ENCODE measurements around the gene MAN1C1. TPM values are rescaled to one million over a fixed set of nuclear protein-coding genes. Genes with fewer than 3 reads are reported as not detected.

The MAN1C1 gene
- total RNA-seq, 2 donors from 2014 or later: 2.2 to 4.3 TPM

DNA sequence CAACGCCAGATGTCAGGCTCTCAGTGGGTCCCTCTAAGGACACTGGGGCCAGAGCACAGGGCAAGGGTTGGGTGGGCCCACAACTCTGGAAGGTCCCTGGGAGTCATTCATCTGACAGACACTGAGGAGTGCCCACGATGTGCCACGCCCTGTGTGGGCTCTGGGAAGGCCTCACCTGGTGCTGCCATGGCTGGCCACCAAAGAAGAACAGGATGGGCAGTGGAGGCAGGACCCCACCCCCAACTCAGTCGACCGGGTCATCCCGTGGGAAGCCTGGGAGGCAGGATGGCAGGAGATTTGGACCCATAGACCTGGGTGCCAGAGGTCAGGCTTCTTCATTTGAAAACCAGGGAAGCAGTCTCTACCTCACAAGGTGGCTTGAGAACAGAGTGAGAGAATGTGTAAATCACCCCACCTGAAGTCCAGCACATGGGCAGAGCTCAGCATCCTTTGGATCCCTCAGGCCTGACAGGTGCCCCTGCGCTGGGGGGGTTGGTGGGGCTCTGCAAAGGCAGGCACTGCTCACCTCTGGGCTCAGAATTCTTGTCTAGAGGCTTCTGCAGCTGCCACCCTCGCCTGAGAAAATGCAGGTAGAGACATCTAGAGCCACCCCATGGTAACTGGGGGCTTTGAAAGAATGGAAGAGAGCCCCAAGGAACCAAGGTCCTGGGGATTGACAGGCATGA lies 182.2 kb downstream of the MAN1C1 start:
- 93 to 94% methylated on average over 6 to 8 of the region's 8 CpGs for WGBS, 2 experiments (ENCODE audit: insufficient coverage in 1 of 2, insufficient read length in 1 of 2)
- peak overlapping the region; percentile 73 for H3K4me3 Mint-ChIP-seq
- TF ChIP-seq, protein P1, sequence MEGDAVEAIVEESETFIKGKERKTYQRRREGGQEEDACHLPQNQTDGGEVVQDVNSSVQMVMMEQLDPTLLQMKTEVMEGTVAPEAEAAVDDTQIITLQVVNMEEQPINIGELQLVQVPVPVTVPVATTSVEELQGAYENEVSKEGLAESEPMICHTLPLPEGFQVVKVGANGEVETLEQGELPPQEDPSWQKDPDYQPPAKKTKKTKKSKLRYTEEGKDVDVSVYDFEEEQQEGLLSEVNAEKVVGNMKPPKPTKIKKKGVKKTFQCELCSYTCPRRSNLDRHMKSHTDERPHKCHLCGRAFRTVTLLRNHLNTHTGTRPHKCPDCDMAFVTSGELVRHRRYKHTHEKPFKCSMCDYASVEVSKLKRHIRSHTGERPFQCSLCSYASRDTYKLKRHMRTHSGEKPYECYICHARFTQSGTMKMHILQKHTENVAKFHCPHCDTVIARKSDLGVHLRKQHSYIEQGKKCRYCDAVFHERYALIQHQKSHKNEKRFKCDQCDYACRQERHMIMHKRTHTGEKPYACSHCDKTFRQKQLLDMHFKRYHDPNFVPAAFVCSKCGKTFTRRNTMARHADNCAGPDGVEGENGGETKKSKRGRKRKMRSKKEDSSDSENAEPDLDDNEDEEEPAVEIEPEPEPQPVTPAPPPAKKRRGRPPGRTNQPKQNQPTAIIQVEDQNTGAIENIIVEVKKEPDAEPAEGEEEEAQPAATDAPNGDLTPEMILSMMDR (conservative IDR thresholded peaks at IDR 0.05): no peak
- no peak for DNase-seq
- no peak overlapping the region for H3K27ac Mint-ChIP-seq
- no peaks in the 10 kb centered on the region for H3K36me3 Mint-ChIP-seq (ENCODE audit: low read depth)
- Histone ChIP-seq H3K4me1 (ENCODE audit: control insufficient read depth, insufficient read depth, low read length) (peaks cover 6% of the 10 kb centered on the region), H3K9ac (ENCODE audit: extremely low read depth, low read length, poor library complexity, severe bottlenecking) (no peak overlapping the region), H3K4me3 (ENCODE audit: low read length) (no peak overlapping the region), H3K9me3 (ENCODE audit: control insufficient read depth, low read length) (no peaks in the 10 kb centered on the region), H3K27me3 (ENCODE audit: control insufficient read depth, insufficient read depth, low read length, poor library complexity, severe bottlenecking) (no peaks in the 10 kb centered on the region), H3K27ac (ENCODE audit: low read depth, low read length) (no peak overlapping the region), H3K36me3 (ENCODE audit: control insufficient read depth, insufficient read depth, low read length) (no peaks in the 10 kb centered on the region)
- no peaks in the 10 kb centered on the region for H3K9me3 Mint-ChIP-seq
- H3K27me3 Mint-ChIP-seq (ENCODE audit: insufficient read depth): no peaks in the 10 kb centered on the region
- H3K4me1 Mint-ChIP-seq: peaks cover 26% of the 10 kb centered on the region

DNA sequence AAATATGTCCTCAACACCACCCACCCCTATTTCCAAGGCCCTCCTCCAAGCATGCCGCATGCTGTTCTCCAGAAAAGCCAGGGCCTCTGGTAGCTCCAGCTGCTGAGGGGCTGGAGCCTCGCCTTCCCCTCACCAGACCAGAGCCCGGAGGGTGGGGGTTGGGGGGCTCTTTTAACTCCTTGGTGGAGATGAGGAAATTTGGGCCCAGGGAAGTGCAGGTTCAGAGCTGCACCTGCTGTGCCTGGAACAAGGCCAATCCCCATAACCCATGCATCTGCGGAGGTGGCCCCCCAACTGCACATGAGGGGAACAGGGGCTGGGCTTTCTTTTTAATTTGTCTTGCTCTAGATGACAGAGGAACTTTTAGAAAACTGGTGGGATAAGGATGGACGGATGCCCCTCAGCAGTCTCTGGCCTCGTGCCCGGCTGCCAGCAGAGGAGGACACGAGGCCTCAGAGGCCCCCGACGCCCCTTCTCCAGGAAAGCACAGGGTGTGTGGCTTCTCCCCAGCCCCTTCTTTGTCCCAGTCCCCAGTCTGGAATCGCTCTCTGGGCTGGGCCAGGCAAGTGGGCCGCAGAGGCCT lies 182.9 kb downstream of the MAN1C1 start:
- H3K9me3 Mint-ChIP-seq: no peaks in the 10 kb centered on the region
- peak overlapping the region; percentile 73 for H3K4me3 Mint-ChIP-seq
- Histone ChIP-seq H3K36me3 (ENCODE audit: control insufficient read depth, insufficient read depth, low read length) (no peaks in the 10 kb centered on the region), H3K4me1 (ENCODE audit: control insufficient read depth, insufficient read depth, low read length) (peaks cover 10% of the 10 kb centered on the region), H3K9ac (ENCODE audit: extremely low read depth, low read length, poor library complexity, severe bottlenecking) (no peak overlapping the region), H3K9me3 (ENCODE audit: control insufficient read depth, low read length) (no peaks in the 10 kb centered on the region), H3K4me3 (ENCODE audit: low read length) (peak overlapping the region; percentile 70), H3K27me3 (ENCODE audit: control insufficient read depth, insufficient read depth, low read length, poor library complexity, severe bottlenecking) (no peaks in the 10 kb centered on the region), H3K27ac (ENCODE audit: low read depth, low read length) (peak overlapping the region; percentile 32)
- no peaks in the 10 kb centered on the region for H3K36me3 Mint-ChIP-seq (ENCODE audit: low read depth)
- peaks cover 30% of the 10 kb centered on the region for H3K4me1 Mint-ChIP-seq
- 36 to 52% methylated on average over 7 to 12 of the region's 12 CpGs for WGBS, 2 experiments (ENCODE audit: insufficient coverage in 1 of 2, insufficient read length in 1 of 2)
- H3K27ac Mint-ChIP-seq: peak overlapping the region; percentile 78
- TF ChIP-seq, protein P1 (conservative IDR thresholded peaks at IDR 0.05): no peak
- no peak for DNase-seq
- H3K27me3 Mint-ChIP-seq (ENCODE audit: insufficient read depth): no peaks in the 10 kb centered on the region

DNA sequence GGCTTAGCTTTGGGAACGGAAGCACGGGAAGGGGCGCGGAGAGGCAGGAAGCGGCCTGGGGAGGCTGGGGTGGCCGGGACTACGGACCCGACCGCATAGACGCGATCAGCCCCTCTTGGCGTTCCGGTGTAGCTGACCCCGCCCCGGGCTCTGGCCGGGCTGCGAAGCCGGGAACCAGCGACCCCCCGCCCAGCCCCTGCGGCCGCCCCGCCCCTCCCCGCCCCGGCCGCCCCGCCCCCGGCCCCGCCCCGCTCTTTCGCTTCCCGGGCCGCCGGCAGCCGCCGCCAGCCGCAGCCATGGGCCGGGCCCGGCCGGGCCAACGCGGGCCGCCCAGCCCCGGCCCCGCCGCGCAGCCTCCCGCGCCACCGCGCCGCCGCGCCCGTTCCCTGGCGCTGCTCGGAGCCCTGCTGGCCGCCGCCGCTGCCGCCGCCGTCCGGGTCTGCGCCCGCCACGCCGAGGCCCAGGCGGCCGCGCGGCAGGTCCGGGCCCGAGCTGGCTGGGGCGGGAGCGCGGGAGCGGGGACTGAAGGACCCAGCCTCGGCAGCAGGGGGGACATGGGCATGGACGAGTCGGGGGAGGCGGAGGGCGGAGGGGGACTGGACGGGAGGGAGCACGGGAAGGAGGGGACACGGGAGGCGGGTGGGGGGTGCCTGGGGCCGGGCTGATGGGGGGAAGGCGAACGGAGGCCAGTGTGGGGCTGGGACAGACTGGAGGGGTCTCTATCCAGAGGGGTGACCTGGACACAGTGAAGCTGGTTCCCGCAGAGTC lies 183.5 kb downstream of the MAN1C1 start, which contains the start of gene SELENON:
TSS of gene SELENON (plus strand) at position 259 of the 768 bp plus-strand sequence. CDS start at position 297, 38 bp downstream.
- peaks cover 10% of the 10 kb centered on the region for H3K4me1 ChIP-seq (ENCODE audit: control insufficient read depth, insufficient read depth, low read length)
- H3K4me1 Mint-ChIP-seq: peaks cover 30% of the 10 kb centered on the region
- H3K36me3 Mint-ChIP-seq (ENCODE audit: low read depth): no peaks in the 10 kb centered on the region
- WGBS, 2 experiments (ENCODE audit: insufficient coverage in 1 of 2, insufficient read length in 1 of 2): 1 to 3% methylated on average over 19 to 91 of the region's 91 CpGs
- H3K36me3 ChIP-seq (ENCODE audit: control insufficient read depth, insufficient read depth, low read length): peaks cover 1% of the 10 kb centered on the region
- peak within 1 kb of the TSS; percentile 82 for H3K4me3 ChIP-seq (ENCODE audit: low read length)
- peak within 1 kb of the TSS; percentile 78 for H3K27ac Mint-ChIP-seq
- peak within 1 kb of the TSS; percentile 32 for H3K27ac ChIP-seq (ENCODE audit: low read depth, low read length)
- H3K4me3 Mint-ChIP-seq: peak within 1 kb of the TSS; percentile 73
- no peaks in the 10 kb centered on the region for H3K9me3 ChIP-seq (ENCODE audit: control insufficient read depth, low read length)
- no peaks in the 10 kb centered on the region for H3K27me3 ChIP-seq (ENCODE audit: control insufficient read depth, insufficient read depth, low read length, poor library complexity, severe bottlenecking)
- H3K9me3 Mint-ChIP-seq: no peaks in the 10 kb centered on the region
- peak within 1 kb of the TSS; percentile 34 for H3K9ac ChIP-seq (ENCODE audit: extremely low read depth, low read length, poor library complexity, severe bottlenecking)
- H3K27me3 Mint-ChIP-seq (ENCODE audit: insufficient read depth): no peaks in the 10 kb centered on the region
- peak; percentile 92 for DNase-seq
- TF ChIP-seq, protein P1 (conservative IDR thresholded peaks at IDR 0.05): no peak
